HepG2 (cell line): ENCODE measurements around the gene CBX2. TPM values are rescaled to one million over a fixed set of nuclear protein-coding genes. Genes with fewer than 3 reads are reported as not detected.

ENCODE experiments used
- ARHGAP35 ChIP-seq: sonication (generic); formaldehyde crosslinking; IDR thresholded peaks from 2 replicates; pipeline ENCODE4 v1.9.0; 2022; ENCODE audit warnings: mild to moderate bottlenecking, inconsistent platforms, moderate library complexity, missing genetic modification reagents, borderline replicate concordance
- ARNT2 ChIP-seq: sonication (generic); formaldehyde crosslinking; IDR thresholded peaks from 2 replicates; pipeline ENCODE4 v1.8.0; 2022; ENCODE audit warnings: mild to moderate bottlenecking, low read depth, missing genetic modification reagents, moderate library complexity
- ATAD3A ChIP-seq: sonication (generic); formaldehyde crosslinking; IDR thresholded peaks from 2 replicates; pipeline ENCODE4 v1.4.0; 2020; ENCODE audit warnings: missing genetic modification reagents
- BORCS8-MEF2B ChIP-seq: sonication (generic); formaldehyde crosslinking; IDR thresholded peaks from 2 replicates; pipeline ENCODE4 v1.8.0; 2022; ENCODE audit warnings: mild to moderate bottlenecking, missing genetic modification reagents
- CCAR2 ChIP-seq: fragments of 200-400 bp; formaldehyde crosslinking; optimal IDR thresholded peaks from 2 replicates; pipeline ENCODE3; 2018; ENCODE audit warnings: low read depth, mild to moderate bottlenecking, low read length, moderate library complexity
- HDAC1 ChIP-seq: sonication (generic); formaldehyde crosslinking; IDR thresholded peaks from 2 replicates; pipeline ENCODE4 v1.5.1; 2020; ENCODE audit warnings: mild to moderate bottlenecking, missing genetic modification reagents
- KLF6 ChIP-seq: IDR thresholded peaks from 2 replicates; pipeline ENCODE4 v1.8.0; 2016; ENCODE audit warnings: missing biosample characterization, missing genetic modification reagents
- MAFG ChIP-seq: sonication (generic); formaldehyde crosslinking; IDR thresholded peaks from 2 replicates; pipeline ENCODE4 v1.5.1; 2020; ENCODE audit warnings: mild to moderate bottlenecking, missing genetic modification reagents
- MED1 ChIP-seq: sonication (generic); formaldehyde crosslinking; IDR thresholded peaks from 2 replicates; pipeline ENCODE4 v1.4.0; 2020; ENCODE audit warnings: missing genetic modification reagents
- MZF1 ChIP-seq: sonication (generic); formaldehyde crosslinking; IDR thresholded peaks from 2 replicates; pipeline ENCODE4 v1.8.1; 2023; ENCODE audit warnings: mild to moderate bottlenecking, missing genetic modification reagents, borderline replicate concordance
- PHF21A ChIP-seq: sonication (generic); formaldehyde crosslinking; IDR thresholded peaks from 2 replicates; pipeline ENCODE4 v1.5.0; 2020; ENCODE audit warnings: mild to moderate bottlenecking, missing genetic modification reagents
- SNAPC2 ChIP-seq: sonication (generic); formaldehyde crosslinking; IDR thresholded peaks from 2 replicates; pipeline ENCODE4 v1.8.1; 2022; ENCODE audit warnings: mild to moderate bottlenecking, missing genetic modification reagents
- TFAP4 ChIP-seq: sonication (generic); IDR thresholded peaks from 2 replicates; pipeline ENCODE4 v1.6.1; 2016; ENCODE audit warnings: low read depth, borderline replicate concordance
- THAP7 ChIP-seq: sonication (generic); formaldehyde crosslinking; IDR thresholded peaks from 2 replicates; pipeline ENCODE4 v1.8.1; 2023; ENCODE audit warnings: mild to moderate bottlenecking, missing genetic modification reagents
- ZBTB14 ChIP-seq: sonication (generic); formaldehyde crosslinking; IDR thresholded peaks from 2 replicates; pipeline ENCODE4 v1.4.0; 2020; ENCODE audit warnings: missing genetic modification reagents
- ZBTB42 ChIP-seq: sonication (generic); formaldehyde crosslinking; IDR thresholded peaks from 2 replicates; pipeline ENCODE4 v1.5.0; 2020; ENCODE audit warnings: mild to moderate bottlenecking, missing genetic modification reagents
- ZFP36L2 ChIP-seq: sonication (generic); formaldehyde crosslinking; IDR thresholded peaks from 2 replicates; pipeline ENCODE4 v1.4.0; 2020; ENCODE audit warnings: missing genetic modification reagents
- ZNF430 ChIP-seq: sonication (generic); formaldehyde crosslinking; IDR thresholded peaks from 2 replicates; pipeline ENCODE4 v1.9.0; 2021; ENCODE audit warnings: mild to moderate bottlenecking, missing genetic modification reagents
- ZNF691 ChIP-seq: sonication (generic); formaldehyde crosslinking; IDR thresholded peaks from 2 replicates; pipeline ENCODE4 v1.4.0; 2020; ENCODE audit warnings: missing genetic modification reagents, low read depth, mild to moderate bottlenecking, borderline replicate concordance
- ZUFSP ChIP-seq: sonication (generic); formaldehyde crosslinking; IDR thresholded peaks from 2 replicates; pipeline ENCODE4 v1.9.0; 2021; ENCODE audit warnings: missing genetic modification reagents, mild to moderate bottlenecking, borderline replicate concordance
- ZXDC ChIP-seq: sonication (generic); formaldehyde crosslinking; IDR thresholded peaks from 2 replicates; pipeline ENCODE4 v1.5.0; 2020; ENCODE audit warnings: mild to moderate bottlenecking, missing genetic modification reagents
- polyA plus RNA-seq, 8 experiments: library from polyadenylated mRNA; depleted of rRNA in 3 of 8; stranded (reverse) in 7 of 8; unstranded in 1 of 8; fragments of >200 nt; fragmentation: Illumina TruSeq in 4 of 8; extraction: Trizol in 4 of 8; gene quantifications; 2 replicates each; pipeline versions ENCODE4 v1.2.1 to v1.2.3, GENCODE V29; 2011 to 2016; ENCODE audit warnings: low read depth in 4 of 8, missing spikeins in 1 of 8, mixed read lengths in 1 of 8; ENCODE audit not compliant: insufficient read depth in 1 of 8
- total RNA-seq, 5 experiments: library from RNA; depleted of rRNA; stranded (reverse); fragments of >200 nt; fragmentation: Illumina TruSeq; extraction: Trizol; gene quantifications; 2 replicates each; pipeline ENCODE4 v1.2.3, GENCODE V29; 2016; ENCODE audit warnings: low read depth in 1 of 5

CBX2 gene
- total and polyA plus RNA-seq, 2 of the 13 experiments (the other 11 are each of a cell fraction or from before 2014, with no cell fraction given): 14.5 to 31.1 TPM

- TF ChIP-seq ZXDC (CRISPR knock-in tag) (peak; percentile 91), MED1 (CRISPR knock-in tag) (peak; percentile 74), ZBTB42 (peak; percentile 52), HDAC1 (CRISPR knock-in tag) (peak; percentile 70), THAP7 (CRISPR knock-in tag) (no peak), BORCS8-MEF2B (no peak), MAFG (CRISPR knock-in tag) (no peak), ZNF691 (CRISPR knock-in tag) (no peak), CCAR2 (no peak), ARHGAP35 (no peak), ATAD3A (CRISPR knock-in tag) (no peak), SNAPC2 (CRISPR knock-in tag) (no peak), KLF6 (CRISPR knock-in tag) (0 out of 2 replicates have a peak, but pooled peaks have one; percentile 45), ZNF430 (CRISPR knock-in tag) (0 out of 2 replicates have a peak, but pooled peaks have one; percentile 7), MZF1 (CRISPR knock-in tag) (no peak), ARNT2 (CRISPR knock-in tag) (peak; percentile 38; the same call in 1 of the 2 replicates), TFAP4 (peak; percentile 78; the same call in 1 of the 2 replicates), ZUFSP (CRISPR knock-in tag) (no peak), ZFP36L2 (CRISPR knock-in tag) (no peak), PHF21A (CRISPR knock-in tag) (peak; percentile 79), ZBTB14 (CRISPR knock-in tag) (no peak; the same call in 1 of the 2 replicates)
Observed at GRCh38 chr17:79832218-79833109, 54.5 kb downstream of the CBX2 start (continued).
